Measurements from ENCODE around the gene ZNF567.
"Not testable (repeated sequence)": the region's sequence is repeated elsewhere in the genome, so short reads cannot be mapped to it uniquely, and the experiment has no call there.

Gene ZNF567

GRCh38 chr19:36687214-36688056 lies at the start of gene ZNF567:
Gene ZNF567 (plus strand): TSS chr19:36687612. CDS start chr19:36694868, 7,256 bp downstream.
- peak; percentile 98 for DNase-seq (ENCODE audit: low spot score)

- no peak for DNase-seq (ENCODE audit: low spot score)
Observed at GRCh38 chr19:36638862-36639510, 48.4 kb upstream of the ZNF567 start.

GRCh38 chr19:36646746-36647145 lies 40.7 kb upstream of the ZNF567 start:
- no peak for DNase-seq (ENCODE audit: low spot score)

- no peak for DNase-seq (ENCODE audit: low spot score)
Observed at GRCh38 chr19:36652958-36653357, 34.5 kb upstream of the ZNF567 start.

GRCh38 chr19:36665832-36666231 lies 21.6 kb upstream of the ZNF567 start:
- DNase-seq (ENCODE audit: low spot score), result no peak

GRCh38 chr19:36668646-36669045 lies 18.8 kb upstream of the ZNF567 start:
- no peak for DNase-seq (ENCODE audit: low spot score)

GRCh38 chr19:36672368-36672767 lies 15.0 kb upstream of the ZNF567 start:
- DNase-seq (ENCODE audit: low spot score), result no peak

GRCh38 chr19:36674201-36674600 lies 13.2 kb upstream of the ZNF567 start:
- no peak for DNase-seq (ENCODE audit: low spot score)

- DNase-seq (ENCODE audit: low spot score), result no peak
Observed at GRCh38 chr19:36679455-36679854, 8.0 kb upstream of the ZNF567 start.

GRCh38 chr19:36685835-36686234 lies 1.6 kb upstream of the ZNF567 start:
- DNase-seq (ENCODE audit: low spot score), result no peak

GRCh38 chr19:36686365-36687213 lies 823 bp upstream of the ZNF567 start:
- no peak for DNase-seq (ENCODE audit: low spot score)

- no peak for DNase-seq (ENCODE audit: low spot score)
Observed at GRCh38 chr19:36688058-36688457, 646 bp downstream of the ZNF567 start.

- DNase-seq (ENCODE audit: low spot score), result no peak
Observed at GRCh38 chr19:36707134-36707533, 19.7 kb downstream of the ZNF567 start.

GRCh38 chr19:36709423-36709822 lies 22.0 kb downstream of the ZNF567 start:
- no peak for DNase-seq (ENCODE audit: low spot score)

- no peak for DNase-seq (ENCODE audit: low spot score)
Observed at GRCh38 chr19:36719687-36720556, 32.5 kb downstream of the ZNF567 start.

GRCh38 chr19:36736166-36736565 lies 48.8 kb downstream of the ZNF567 start:
- DNase-seq (ENCODE audit: low spot score), result not testable (repeated sequence)

GRCh38 chr19:36745870-36746269 lies 58.5 kb downstream of the ZNF567 start:
- no peak for DNase-seq (ENCODE audit: low spot score)

- DNase-seq (ENCODE audit: low spot score), result no peak
Observed at GRCh38 chr19:36747750-36748149, 60.3 kb downstream of the ZNF567 start.

- DNase-seq (ENCODE audit: low spot score), result no peak
Observed at GRCh38 chr19:36748431-36749275, 61.2 kb downstream of the ZNF567 start.

- DNase-seq (ENCODE audit: low spot score), result not testable (repeated sequence)
Observed at GRCh38 chr19:36749613-36750012, 62.2 kb downstream of the ZNF567 start.

All from ecto neural progenitor cell (in vitro differentiated cells).